ENCODE data around the gene KLHL40.

The KLHL40 gene

GRCh38 chr3:42681361-42682038 lies 3.8 kb upstream of the KLHL40 start:
- H3K14ac ChIP-seq (ENCODE audit: low read length) = no peak overlapping the region
- no peak overlapping the region for H2BK120ac ChIP-seq (ENCODE audit: low read depth, low read length)
- H3K9me3 ChIP-seq (replicated peaks in 1 of 2; ENCODE audit: control insufficient read depth in 2 of 2, insufficient read depth in 1 of 2, low read depth in 1 of 2, low read length in 2 of 2) = no peaks in the 10 kb centered on the region
- DNase-seq (ENCODE audit: low spot score) = no peak
- H3K4me3 ChIP-seq (ENCODE audit: low read length in 2 of 2) = no peak overlapping the region
- no peak overlapping the region for H2AK5ac ChIP-seq (ENCODE audit: low read depth, low read length)
- no peak overlapping the region for H3K27ac ChIP-seq (replicated peaks; ENCODE audit: low read length)
- H3K23ac ChIP-seq (ENCODE audit: low read depth, low read length, poor library complexity) = no peak overlapping the region
- H2BK5ac ChIP-seq (ENCODE audit: low read length) = no peak overlapping the region
- H4K91ac ChIP-seq (ENCODE audit: low read depth, low read length, poor library complexity) = no peak overlapping the region
- no peaks in the 10 kb centered on the region for H3K79me1 ChIP-seq (ENCODE audit: low read depth, low read length)
- H3K27me3 ChIP-seq (ENCODE audit: control insufficient read depth in 3 of 3, insufficient read depth in 3 of 3, low read depth in 1 of 3, low read length in 3 of 3) = peaks cover 0 to 2% (median 0%) of the 10 kb centered on the region in 3 experiments
- no CpG with 5 or more reads among the region's 10 CpGs for WGBS, 2 donors (ENCODE audit: extremely low coverage in 2 of 2, insufficient read length in 2 of 2, insufficient replicate concordance in 1 of 2)
- no peak overlapping the region for H3K4me2 ChIP-seq (ENCODE audit: insufficient read depth, low read length, poor library complexity, severe bottlenecking)
- H3K9ac ChIP-seq (ENCODE audit: low read depth, low read length, poor library complexity) = no peak overlapping the region
- H3K4me1 ChIP-seq (ENCODE audit: control insufficient read depth in 2 of 2, insufficient read depth in 1 of 2, low read depth in 1 of 2, low read length in 2 of 2) = peaks cover 0 to 2% of the 10 kb centered on the region in 2 donors
- H2AFZ ChIP-seq (ENCODE audit: low read length) = no peak overlapping the region
- H4K8ac ChIP-seq (ENCODE audit: low read depth, low read length) = no peak overlapping the region
- H3K18ac ChIP-seq (ENCODE audit: low read length) = no peak overlapping the region
- no peak overlapping the region for H2BK15ac ChIP-seq (ENCODE audit: low read length)
- H3K36me3 ChIP-seq (replicated peaks in 1 of 2; ENCODE audit: control insufficient read depth in 2 of 2, insufficient read depth in 2 of 2, low read length in 2 of 2) = no peaks in the 10 kb centered on the region
- H3K4ac ChIP-seq (ENCODE audit: low read length) = no peak overlapping the region
- no peak overlapping the region for H2BK12ac ChIP-seq (ENCODE audit: low read length)

DNA sequence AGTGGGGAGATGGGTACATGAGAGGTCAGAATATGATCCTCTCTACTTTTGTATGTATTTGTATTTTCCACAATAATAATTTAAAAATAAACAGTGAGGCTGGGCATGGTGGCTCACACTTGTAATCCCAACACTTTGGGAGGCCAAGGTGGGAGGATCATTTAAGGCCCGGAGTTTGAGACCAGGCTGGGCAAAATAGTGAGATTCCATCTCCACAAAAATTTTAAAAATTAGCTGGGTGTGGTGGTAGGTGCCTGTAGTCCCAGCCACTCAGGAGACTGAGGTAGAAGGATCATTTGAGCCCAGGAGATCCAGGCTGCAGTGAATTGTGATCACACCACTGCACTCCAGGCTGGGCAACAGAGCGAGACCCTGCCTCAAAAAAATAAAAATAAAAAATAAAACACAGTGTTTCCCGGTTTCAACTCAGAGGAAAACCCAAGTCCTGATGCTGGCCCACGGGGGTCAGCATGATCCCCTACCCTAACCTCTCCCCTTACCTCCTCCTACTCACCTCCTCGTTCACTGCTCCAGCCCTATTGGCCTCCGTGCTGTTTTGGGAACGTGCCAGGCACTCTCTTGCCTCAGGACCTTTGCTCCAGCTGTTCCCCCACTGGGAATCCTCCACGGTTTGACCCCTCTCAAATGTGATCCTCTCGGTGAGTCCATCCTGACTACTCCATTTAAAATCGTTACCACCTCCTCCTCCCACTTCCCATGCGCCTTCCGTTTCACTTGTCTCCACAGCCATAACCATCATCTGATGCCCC lies 2.9 kb upstream of the KLHL40 start:
- Histone ChIP-seq H3K27me3 (ENCODE audit: control insufficient read depth in 3 of 3, insufficient read depth in 3 of 3, low read depth in 1 of 3, low read length in 3 of 3) (peaks cover 0 to 2% (median 0%) of the 10 kb centered on the region in 3 experiments), H3K23ac (ENCODE audit: low read depth, low read length, poor library complexity) (no peak overlapping the region), H3K4me2 (ENCODE audit: insufficient read depth, low read length, poor library complexity, severe bottlenecking) (no peak overlapping the region), H2AFZ (ENCODE audit: low read length) (no peak overlapping the region), H2BK15ac (ENCODE audit: low read length) (no peak overlapping the region), H2BK120ac (ENCODE audit: low read depth, low read length) (no peak overlapping the region), H4K8ac (ENCODE audit: low read depth, low read length) (no peak overlapping the region), H3K4me1 (ENCODE audit: control insufficient read depth in 2 of 2, insufficient read depth in 1 of 2, low read depth in 1 of 2, low read length in 2 of 2) (peaks cover 0 to 2% of the 10 kb centered on the region in 2 donors), H3K4ac (ENCODE audit: low read length) (no peak overlapping the region), H3K9me3 (replicated peaks in 1 of 2; ENCODE audit: control insufficient read depth in 2 of 2, insufficient read depth in 1 of 2, low read depth in 1 of 2, low read length in 2 of 2) (no peaks in the 10 kb centered on the region), H3K18ac (ENCODE audit: low read length) (no peak overlapping the region), H3K36me3 (replicated peaks in 1 of 2; ENCODE audit: control insufficient read depth in 2 of 2, insufficient read depth in 2 of 2, low read length in 2 of 2) (no peaks in the 10 kb centered on the region), H3K27ac (replicated peaks; ENCODE audit: low read length) (no peak overlapping the region), H2BK5ac (ENCODE audit: low read length) (no peak overlapping the region), H2AK5ac (ENCODE audit: low read depth, low read length) (no peak overlapping the region), H3K14ac (ENCODE audit: low read length) (no peak overlapping the region), H2BK12ac (ENCODE audit: low read length) (no peak overlapping the region), H3K4me3 (ENCODE audit: low read length in 2 of 2) (no peak overlapping the region), H3K9ac (ENCODE audit: low read depth, low read length, poor library complexity) (no peak overlapping the region), H4K91ac (ENCODE audit: low read depth, low read length, poor library complexity) (no peak overlapping the region), H3K79me1 (ENCODE audit: low read depth, low read length) (no peaks in the 10 kb centered on the region)
- DNase-seq (ENCODE audit: low spot score) = no peak
- WGBS, 2 donors (ENCODE audit: extremely low coverage in 2 of 2, insufficient read length in 2 of 2, insufficient replicate concordance in 1 of 2) = no CpG with 5 or more reads among the region's 12 CpGs

DNA sequence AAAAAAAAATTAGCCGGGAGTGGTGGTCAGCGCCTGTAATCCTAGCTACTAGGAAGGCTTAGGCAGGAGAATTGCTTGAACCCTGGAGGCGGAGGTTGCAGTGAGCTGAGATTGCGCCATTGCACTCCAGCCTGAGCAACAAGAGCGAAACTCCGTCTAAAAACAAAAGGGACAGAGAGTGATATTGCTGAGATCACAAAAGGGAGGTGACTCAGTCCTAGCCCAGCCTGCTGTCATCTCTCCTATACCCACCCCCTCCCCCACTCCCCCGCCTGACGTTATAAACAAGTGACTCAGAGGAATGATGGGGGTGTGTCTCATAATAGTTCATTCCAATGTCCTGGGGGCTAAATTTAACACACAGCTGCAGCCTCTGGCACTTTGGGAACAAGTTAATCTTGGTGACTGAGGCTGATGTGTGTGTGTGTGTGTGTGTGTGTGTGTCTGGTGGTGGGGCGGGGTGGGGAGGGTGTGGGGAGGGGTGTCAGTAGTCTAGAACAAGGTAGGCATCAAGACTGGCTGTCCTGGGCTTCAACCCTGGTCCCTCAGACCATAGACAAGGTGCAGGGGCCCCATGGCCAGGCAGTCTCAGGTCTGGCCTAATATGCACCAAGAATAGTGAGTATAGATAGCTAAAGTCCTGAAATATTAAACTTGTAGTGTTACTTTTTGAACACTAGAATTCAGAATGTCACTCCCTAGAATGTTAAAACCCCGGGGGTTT lies 1.3 kb upstream of the KLHL40 start:
- Histone ChIP-seq H3K9ac (ENCODE audit: low read depth, low read length, poor library complexity) (no peak overlapping the region), H3K4me3 (ENCODE audit: low read length in 2 of 2) (no peak overlapping the region), H3K23ac (ENCODE audit: low read depth, low read length, poor library complexity) (no peak overlapping the region), H3K9me3 (replicated peaks in 1 of 2; ENCODE audit: control insufficient read depth in 2 of 2, insufficient read depth in 1 of 2, low read depth in 1 of 2, low read length in 2 of 2) (no peaks in the 10 kb centered on the region), H2AFZ (ENCODE audit: low read length) (no peak overlapping the region), H2BK120ac (ENCODE audit: low read depth, low read length) (no peak overlapping the region), H4K91ac (ENCODE audit: low read depth, low read length, poor library complexity) (no peak overlapping the region), H3K36me3 (replicated peaks in 1 of 2; ENCODE audit: control insufficient read depth in 2 of 2, insufficient read depth in 2 of 2, low read length in 2 of 2) (no peaks in the 10 kb centered on the region), H3K4ac (ENCODE audit: low read length) (no peak overlapping the region), H3K27me3 (ENCODE audit: control insufficient read depth in 3 of 3, insufficient read depth in 3 of 3, low read depth in 1 of 3, low read length in 3 of 3) (no peaks in the 10 kb centered on the region), H3K4me1 (ENCODE audit: control insufficient read depth in 2 of 2, insufficient read depth in 1 of 2, low read depth in 1 of 2, low read length in 2 of 2) (peaks cover 0 to 2% of the 10 kb centered on the region in 2 donors), H3K14ac (ENCODE audit: low read length) (no peak overlapping the region), H3K79me1 (ENCODE audit: low read depth, low read length) (no peaks in the 10 kb centered on the region), H2BK12ac (ENCODE audit: low read length) (no peak overlapping the region), H3K27ac (replicated peaks; ENCODE audit: low read length) (no peak overlapping the region), H3K4me2 (ENCODE audit: insufficient read depth, low read length, poor library complexity, severe bottlenecking) (no peak overlapping the region), H4K8ac (ENCODE audit: low read depth, low read length) (no peak overlapping the region), H2AK5ac (ENCODE audit: low read depth, low read length) (no peak overlapping the region), H3K18ac (ENCODE audit: low read length) (no peak overlapping the region), H2BK15ac (ENCODE audit: low read length) (no peak overlapping the region), H2BK5ac (ENCODE audit: low read length) (no peak overlapping the region)
- no CpG with 5 or more reads among the region's 10 CpGs for WGBS, 2 donors (ENCODE audit: extremely low coverage in 2 of 2, insufficient read length in 2 of 2, insufficient replicate concordance in 1 of 2)
- no peak for DNase-seq (ENCODE audit: low spot score)

Measured in neuronal stem cell (in vitro differentiated cells).